Measurements from ENCODE around the gene IRF2BPL. TPM values are rescaled to one million over a fixed set of nuclear protein-coding genes. Genes with fewer than 3 reads are reported as not detected.

IRF2BPL gene
- total and polyA plus RNA-seq, 2 experiments from 2014 or later, result 4.8 to 51.0 TPM

- Histone ChIP-seq H3K36me3 (ENCODE audit: low read depth) (no peaks in the 10 kb centered on the region), H3K79me2 (ENCODE audit: insufficient read depth) (no peaks in the 10 kb centered on the region), H3K9me2 (ENCODE audit: insufficient read depth) (no peaks in the 10 kb centered on the region), H3F3A (ENCODE audit: insufficient read depth) (peaks cover 7% of the 10 kb centered on the region; the same call in 1 of the 2 replicates), H3K4me2 (ENCODE audit: unreplicated experiment) (no peak overlapping the region), H3K27ac (peak overlapping the region; percentile 18; the same call in 1 of the 2 replicates), H3K4me1 (ENCODE audit: insufficient read depth) (peaks cover 24% of the 10 kb centered on the region), H2AFZ (no peak overlapping the region), H3K4me3 (no peak overlapping the region), H3K9ac (peak overlapping the region; percentile 17; the same call in 1 of the 2 replicates), H4K20me1 (ENCODE audit: insufficient read depth) (no peaks in the 10 kb centered on the region), H3K9me3 (ENCODE audit: low read depth) (no peaks in the 10 kb centered on the region), H3K27me3 (replicated peaks; ENCODE audit: insufficient read depth) (no peaks in the 10 kb centered on the region)
- in situ Hi-C loops (cut with MboI), result no loop called here
- TF ChIP-seq EZH2 (IDR thresholded peaks at IDR 0.05; ENCODE audit: insufficient read depth, poor library complexity, severe bottlenecking) (no peak), EZH2phosphoT487 (IDR thresholded peaks at IDR 0.05; ENCODE audit: insufficient read depth, low read depth) (no peak)
- WGBS, 2 experiments (ENCODE audit: low coverage in 1 of 2, low lambda C conversion rate in 2 of 2, missing lambda C conversion rate in 2 of 2), result 46 to 51% methylated on average over 8 of the region's 8 CpGs
- peak; percentile 57 for DNase-seq
These were observed 24.0 kb upstream of the IRF2BPL start for GRCh38 chr14:77052281-77053044.

GRCh38 chr14:77051116-77051515 is 22.6 kb upstream of the IRF2BPL start:
- H3K36me3 ChIP-seq (ENCODE audit: low read depth), result no peaks in the 10 kb centered on the region
- H3K27me3 ChIP-seq (replicated peaks; ENCODE audit: insufficient read depth), result no peaks in the 10 kb centered on the region
- TF ChIP-seq EZH2phosphoT487 (IDR thresholded peaks at IDR 0.05; ENCODE audit: insufficient read depth, low read depth) (no peak), EZH2 (IDR thresholded peaks at IDR 0.05; ENCODE audit: insufficient read depth, poor library complexity, severe bottlenecking) (no peak)
- peak overlapping the region; percentile 64 for H2AFZ ChIP-seq
- peaks cover 15% of the 10 kb centered on the region for H3F3A ChIP-seq (ENCODE audit: insufficient read depth)
- peak overlapping the region; percentile 30 for H3K9ac ChIP-seq
- no peak overlapping the region for H3K4me3 ChIP-seq
- no peaks in the 10 kb centered on the region for H4K20me1 ChIP-seq (ENCODE audit: insufficient read depth)
- H3K4me2 ChIP-seq (ENCODE audit: unreplicated experiment), result no peak overlapping the region
- in situ Hi-C loops (cut with MboI), result no loop called here
- H3K27ac ChIP-seq, result peak overlapping the region; percentile 40
- no peaks in the 10 kb centered on the region for H3K79me2 ChIP-seq (ENCODE audit: insufficient read depth)
- no peaks in the 10 kb centered on the region for H3K9me3 ChIP-seq (ENCODE audit: low read depth)
- no peaks in the 10 kb centered on the region for H3K9me2 ChIP-seq (ENCODE audit: insufficient read depth)
- H3K4me1 ChIP-seq (ENCODE audit: insufficient read depth), result peaks cover 26% of the 10 kb centered on the region
- 9 to 13% methylated on average over 9 to 11 of the region's 11 CpGs for WGBS, 2 experiments (ENCODE audit: low coverage in 1 of 2, low lambda C conversion rate in 2 of 2, missing lambda C conversion rate in 2 of 2)
- peak; percentile 73 for DNase-seq

GRCh38 chr14:77046721-77047120 is 18.2 kb upstream of the IRF2BPL start:
- no peaks in the 10 kb centered on the region for H3K27me3 ChIP-seq (replicated peaks; ENCODE audit: insufficient read depth)
- 64% methylated on average over 3 of the region's 3 CpGs for WGBS, 2 experiments (ENCODE audit: low coverage in 1 of 2, low lambda C conversion rate in 2 of 2, missing lambda C conversion rate in 2 of 2)
- H3K36me3 ChIP-seq (ENCODE audit: low read depth), result no peaks in the 10 kb centered on the region
- no peak overlapping the region for H3K4me2 ChIP-seq (ENCODE audit: unreplicated experiment)
- peaks cover 36% of the 10 kb centered on the region for H3F3A ChIP-seq (ENCODE audit: insufficient read depth)
- DNase-seq, result peak; percentile 30
- H3K27ac ChIP-seq, result no peak overlapping the region
- no peaks in the 10 kb centered on the region for H3K79me2 ChIP-seq (ENCODE audit: insufficient read depth)
- H3K4me3 ChIP-seq, result no peak overlapping the region
- H3K4me1 ChIP-seq (ENCODE audit: insufficient read depth), result peaks cover 52% of the 10 kb centered on the region
- in situ Hi-C loops (cut with MboI), result no loop called here
- no peaks in the 10 kb centered on the region for H3K9me3 ChIP-seq (ENCODE audit: low read depth)
- TF ChIP-seq EZH2 (IDR thresholded peaks at IDR 0.05; ENCODE audit: insufficient read depth, poor library complexity, severe bottlenecking) (no peak), EZH2phosphoT487 (IDR thresholded peaks at IDR 0.05; ENCODE audit: insufficient read depth, low read depth) (no peak)
- H2AFZ ChIP-seq, result no peak overlapping the region
- H4K20me1 ChIP-seq (ENCODE audit: insufficient read depth), result no peaks in the 10 kb centered on the region
- no peaks in the 10 kb centered on the region for H3K9me2 ChIP-seq (ENCODE audit: insufficient read depth)
- H3K9ac ChIP-seq, result no peak overlapping the region

DNA sequence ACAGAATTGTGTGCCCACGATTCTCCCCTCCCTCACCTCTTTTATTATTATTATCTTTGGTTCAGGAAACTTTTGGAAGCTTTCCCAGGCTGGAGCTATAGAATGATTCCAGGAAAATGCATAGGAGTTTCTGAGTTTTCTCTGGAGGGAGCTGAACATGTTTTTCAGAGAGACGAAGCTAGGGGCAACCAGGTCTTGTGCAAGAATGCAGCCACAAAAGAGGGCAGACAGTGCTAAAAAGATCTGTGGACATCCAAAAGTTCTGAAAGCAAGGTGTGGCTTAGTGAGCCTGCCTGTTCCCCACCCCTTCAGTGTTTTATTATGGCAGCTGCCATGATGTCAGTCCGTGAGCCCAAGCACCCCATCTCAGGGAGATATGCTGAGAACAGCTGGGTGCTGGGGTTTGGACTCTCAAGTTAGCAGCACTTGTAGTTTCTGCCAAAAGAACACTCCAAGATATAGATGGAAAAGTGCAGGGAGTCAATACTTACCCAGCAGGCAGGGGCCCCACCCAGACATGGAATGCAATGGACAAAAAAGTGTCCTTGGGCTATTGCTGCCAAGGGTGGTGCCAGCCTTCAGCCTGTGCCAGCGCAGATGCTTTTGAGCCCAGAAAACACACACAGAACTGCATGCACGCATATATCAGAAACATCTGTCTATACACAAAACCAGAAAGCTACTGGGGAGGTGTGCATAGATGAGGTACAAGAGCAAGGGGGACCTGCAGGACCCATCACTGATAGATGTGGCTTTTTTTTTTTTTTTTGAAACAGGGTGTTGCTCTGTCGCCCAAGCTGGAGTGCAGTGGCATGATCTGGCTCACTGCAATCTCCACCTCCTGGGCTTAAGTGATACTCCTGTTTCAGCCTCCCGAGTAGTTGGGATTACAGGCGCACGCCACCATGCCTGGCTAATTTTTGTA is 17.0 kb upstream of the IRF2BPL start:
- H3K4me2 ChIP-seq (ENCODE audit: unreplicated experiment), result peak overlapping the region; percentile 86
- H3K9ac ChIP-seq, result peak overlapping the region; percentile 93
- H3F3A ChIP-seq (ENCODE audit: insufficient read depth), result peaks cover 46% of the 10 kb centered on the region
- peak overlapping the region; percentile 27; the same call in 1 of the 2 replicates for H3K4me3 ChIP-seq
- no peaks in the 10 kb centered on the region for H4K20me1 ChIP-seq (ENCODE audit: insufficient read depth)
- peak overlapping the region; percentile 100 for H3K27ac ChIP-seq
- H3K9me3 ChIP-seq (ENCODE audit: low read depth), result no peaks in the 10 kb centered on the region
- H3K79me2 ChIP-seq (ENCODE audit: insufficient read depth), result no peaks in the 10 kb centered on the region
- no peak for TF ChIP-seq EZH2phosphoT487 (IDR thresholded peaks at IDR 0.05; ENCODE audit: insufficient read depth, low read depth)
- no peak for TF ChIP-seq EZH2 (IDR thresholded peaks at IDR 0.05; ENCODE audit: insufficient read depth, poor library complexity, severe bottlenecking)
- DNase-seq, result peak; percentile 39
- peaks cover 55% of the 10 kb centered on the region for H3K4me1 ChIP-seq (ENCODE audit: insufficient read depth)
- in situ Hi-C loops (cut with MboI), result no loop called here
- H3K36me3 ChIP-seq (ENCODE audit: low read depth), result no peaks in the 10 kb centered on the region
- no peaks in the 10 kb centered on the region for H3K27me3 ChIP-seq (replicated peaks; ENCODE audit: insufficient read depth)
- H2AFZ ChIP-seq, result no peak overlapping the region
- WGBS, 2 experiments (ENCODE audit: low coverage in 1 of 2, low lambda C conversion rate in 2 of 2, missing lambda C conversion rate in 2 of 2), result 42 to 43% methylated on average over 9 of the region's 9 CpGs
- H3K9me2 ChIP-seq (ENCODE audit: insufficient read depth), result no peaks in the 10 kb centered on the region

Measured in GM23248 (cell line).